Putamen (tissue), 1 donor: ENCODE data around the gene ESPL1.

ENCODE experiments used
- DNase-seq: peaks from one replicate; pipeline ENCODE4 v3.0.0-alpha.2; 2016; ENCODE audit warnings: low spot score

The ESPL1 gene

DNA sequence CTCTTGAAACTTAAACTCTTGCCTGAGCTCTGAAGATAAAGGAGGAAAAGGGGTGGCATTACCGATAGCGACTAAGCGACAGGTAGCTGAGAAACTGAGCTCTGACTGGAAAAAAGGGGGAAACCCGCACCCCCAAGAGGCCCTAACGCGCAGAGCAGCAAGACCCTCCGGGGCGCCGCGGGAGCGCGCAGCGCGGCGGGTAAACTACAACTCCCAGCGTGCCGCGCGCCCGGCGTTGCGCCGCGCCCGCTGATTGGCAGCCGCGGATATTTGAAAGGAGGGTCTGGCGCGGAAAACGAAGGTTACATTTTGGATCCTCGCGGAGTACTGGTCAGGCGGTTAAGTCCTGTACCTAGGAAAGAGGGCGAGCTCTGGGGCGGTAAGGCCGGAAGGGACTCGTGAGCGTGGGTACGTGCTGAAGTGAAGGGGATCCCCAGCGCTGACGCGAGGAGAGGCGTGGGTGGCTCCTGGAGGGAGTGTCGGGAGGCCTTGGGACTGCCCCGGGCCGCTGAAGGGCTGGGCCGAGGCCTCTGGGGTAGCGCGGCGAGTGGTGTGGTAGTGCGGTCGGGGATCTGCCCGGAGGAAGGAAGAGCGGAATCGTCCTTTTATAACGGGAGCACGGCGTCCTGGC is at the start of gene ESPL1:
Gene ESPL1, plus strand, starts transcription at position 301 of the 631 bp plus-strand sequence. CDS start 468 bp downstream, outside the sequence.
- peak; percentile 67 for DNase-seq

DNA sequence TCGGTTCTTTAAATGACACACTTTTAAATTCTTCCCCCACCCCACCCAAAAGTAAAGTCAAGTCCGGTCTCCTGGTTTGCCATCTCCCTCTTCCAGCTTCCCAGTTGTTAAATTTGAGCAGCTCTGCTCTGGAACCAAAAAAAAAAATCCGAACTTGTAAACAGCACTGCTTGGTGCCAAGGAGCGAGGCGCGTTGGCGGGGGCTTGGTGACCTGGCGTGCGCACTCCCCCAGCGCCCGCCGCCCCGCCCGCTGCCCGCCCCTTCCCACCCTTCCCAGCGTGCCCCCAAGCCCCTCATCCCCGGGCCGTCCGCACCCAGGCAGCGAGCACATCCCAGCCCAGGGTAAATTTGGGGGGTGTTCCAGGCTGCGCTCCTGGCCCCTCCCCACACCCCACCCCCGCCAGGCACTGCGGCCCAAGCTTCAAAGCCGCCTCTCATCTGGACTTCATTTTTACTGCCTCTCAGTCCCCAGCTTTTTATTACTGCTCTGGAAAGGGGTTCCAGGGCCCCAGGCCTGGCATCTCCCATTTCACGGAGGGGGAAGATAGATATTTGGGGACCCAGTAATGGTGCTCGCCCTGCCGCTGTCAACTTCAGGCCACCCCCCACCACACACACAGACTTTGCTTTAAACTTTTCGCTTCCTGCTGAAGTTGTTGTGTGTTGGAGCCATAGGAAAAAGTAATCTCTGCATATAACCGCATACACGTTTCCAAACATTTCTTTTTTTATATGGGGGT is 49.4 kb upstream of the ESPL1 start:
- no peak for DNase-seq

GRCh38 chr12:53219292-53219955 is 48.7 kb upstream of the ESPL1 start:
- no peak for DNase-seq

- peak; percentile 79 for DNase-seq
Observed at GRCh38 chr12:53219956-53220693, 48.0 kb upstream of the ESPL1 start.

GRCh38 chr12:53220694-53221202 is 47.4 kb upstream of the ESPL1 start:
- peak; percentile 83 for DNase-seq

DNA sequence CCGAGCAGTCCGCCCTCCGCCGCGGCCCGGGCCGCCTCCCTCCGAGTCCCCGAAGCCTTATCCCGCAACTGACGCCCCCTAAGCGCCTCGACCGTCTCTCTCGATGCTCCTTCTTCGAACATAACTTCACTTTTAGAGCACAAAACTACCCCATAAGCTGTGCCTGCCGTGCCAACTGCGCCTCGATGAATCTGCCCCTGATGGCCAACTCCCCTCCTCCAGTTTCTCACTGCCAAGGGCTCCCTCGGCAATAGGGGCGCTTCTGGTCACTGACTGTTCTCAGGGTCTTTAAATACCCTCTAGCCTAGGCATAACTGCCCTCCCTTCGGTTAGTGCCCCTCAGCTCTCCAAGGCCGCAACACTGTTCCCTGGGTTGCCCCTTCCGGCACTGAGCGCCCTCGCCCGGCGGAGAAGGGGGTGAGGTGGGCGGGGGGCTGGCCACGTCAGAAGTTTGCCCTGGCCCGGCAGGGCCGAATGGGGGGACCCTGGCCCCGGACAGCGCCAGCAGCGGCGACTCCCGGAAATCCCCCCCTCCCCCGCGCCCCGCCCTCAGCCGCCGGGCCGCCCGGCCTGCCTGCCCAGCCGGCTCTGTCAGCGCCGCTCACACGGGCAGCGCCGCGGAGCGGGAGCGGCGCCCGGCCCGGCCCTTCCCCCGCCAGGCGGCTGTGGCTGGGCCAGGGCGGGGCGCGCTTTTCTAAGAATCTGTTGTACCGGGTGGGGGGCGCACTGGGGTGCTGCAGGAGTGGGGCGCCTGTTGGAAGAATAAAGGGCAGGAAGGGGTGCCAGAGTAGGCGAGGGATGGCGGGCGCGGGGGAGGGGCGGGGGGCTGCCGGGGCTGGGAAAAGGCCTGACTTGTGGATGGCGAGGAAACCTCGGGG is 46.7 kb upstream of the ESPL1 start:
- DNase-seq, result peak; percentile 64

DNA sequence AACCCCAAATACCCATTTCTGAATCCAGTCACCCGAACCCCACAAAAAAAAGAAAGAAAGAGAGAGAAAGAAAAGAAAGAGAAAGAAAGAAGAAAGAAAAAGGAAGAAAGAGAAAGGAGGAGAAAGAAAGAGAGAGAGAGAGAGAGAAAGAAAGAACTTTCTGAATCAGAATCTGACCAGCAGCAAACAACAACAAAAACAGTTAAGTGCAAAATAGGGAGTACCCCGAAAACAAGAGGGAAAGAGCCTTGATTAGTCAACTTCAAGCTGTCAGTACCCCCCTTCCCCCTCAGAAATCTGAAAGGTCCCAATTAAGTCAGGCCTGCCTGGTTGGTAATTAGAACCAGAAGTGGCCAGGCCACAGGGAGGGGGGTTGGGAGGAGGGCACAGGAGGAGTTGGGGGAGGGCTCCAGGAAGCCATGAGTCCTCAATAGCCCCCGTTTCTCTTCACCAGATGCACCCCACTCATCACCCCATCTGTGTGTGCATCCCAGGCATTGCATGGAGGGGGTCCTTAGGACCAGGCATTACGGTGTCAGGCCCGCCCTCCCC is 45.9 kb upstream of the ESPL1 start:
- no peak for DNase-seq

GRCh38 chr12:53222806-53223261 is 45.3 kb upstream of the ESPL1 start:
- no peak for DNase-seq

DNA sequence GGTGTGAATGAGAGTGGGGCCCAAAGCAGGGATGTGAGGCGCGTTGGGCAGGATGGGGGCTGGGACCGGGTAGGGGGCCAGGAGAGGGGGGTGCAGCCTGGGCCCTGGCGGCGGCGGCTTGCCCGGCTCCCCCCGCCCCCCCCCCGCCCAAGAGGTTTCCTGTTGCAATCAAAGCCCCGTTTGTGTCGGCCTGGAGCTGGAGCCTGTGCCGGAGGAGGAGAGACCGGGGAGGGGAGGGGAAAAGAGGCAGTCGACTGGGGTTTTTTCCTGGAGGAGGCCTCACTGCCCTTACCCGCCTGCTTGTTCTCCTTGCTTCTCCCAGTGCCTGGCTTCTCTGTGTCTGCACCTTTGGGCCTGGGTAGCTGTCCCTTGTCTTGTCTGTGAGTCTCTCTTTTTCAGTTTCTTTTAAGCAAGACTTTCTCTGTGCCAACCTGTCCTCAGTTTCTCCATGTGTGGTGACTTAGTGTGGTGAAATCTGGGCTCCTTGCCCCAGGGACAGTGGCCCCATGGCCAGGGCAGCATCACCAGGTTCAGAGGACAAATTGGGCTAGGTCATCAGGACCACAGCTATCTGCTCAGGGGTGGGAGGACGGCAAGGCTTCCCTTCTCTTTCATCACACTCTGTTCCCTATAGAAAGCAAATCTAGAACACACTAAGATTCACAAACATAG is 44.6 kb upstream of the ESPL1 start:
- DNase-seq, result peak; percentile 75

DNA sequence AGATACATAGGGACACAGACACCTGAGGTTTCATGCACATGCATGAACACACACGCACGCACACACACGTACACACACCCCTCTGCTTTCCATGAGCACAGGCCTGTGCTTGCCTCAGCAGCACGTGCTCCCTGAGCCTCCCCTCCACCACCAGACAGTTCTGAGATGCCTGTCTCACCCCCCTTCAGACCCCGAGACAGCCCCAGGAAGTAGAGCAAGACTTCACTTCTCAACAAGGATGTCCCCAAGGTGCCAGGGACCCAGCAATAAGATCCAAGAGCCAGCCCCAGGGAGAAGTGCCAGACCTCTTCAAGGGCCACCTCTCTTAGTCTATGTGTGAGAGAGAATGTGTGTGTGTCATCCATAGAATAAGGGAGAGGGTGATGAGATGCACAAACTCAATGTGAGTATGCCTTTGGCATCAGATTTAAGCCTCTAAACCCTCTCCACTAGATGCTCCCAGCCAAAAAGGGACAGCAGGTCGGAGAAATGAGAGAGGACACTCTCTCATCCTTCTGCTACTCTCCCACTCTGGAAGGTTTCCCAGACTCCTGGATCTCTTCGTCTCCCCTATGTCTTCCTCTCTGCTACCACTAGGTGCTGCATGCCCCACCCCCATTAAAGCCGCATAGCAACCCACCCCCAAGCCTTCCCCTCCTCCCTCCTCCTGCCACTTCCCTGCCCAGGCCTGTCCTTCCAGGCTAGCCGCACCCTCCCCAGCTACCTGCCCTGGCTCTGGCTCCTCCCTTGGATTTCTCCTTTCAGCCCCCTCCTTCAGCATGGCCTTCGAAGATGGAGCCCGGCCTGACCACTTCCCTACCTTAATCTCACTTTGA is 43.8 kb upstream of the ESPL1 start:
- no peak for DNase-seq

- DNase-seq, result no peak
Observed at GRCh38 chr12:53224897-53225634, 43.0 kb upstream of the ESPL1 start.

DNA sequence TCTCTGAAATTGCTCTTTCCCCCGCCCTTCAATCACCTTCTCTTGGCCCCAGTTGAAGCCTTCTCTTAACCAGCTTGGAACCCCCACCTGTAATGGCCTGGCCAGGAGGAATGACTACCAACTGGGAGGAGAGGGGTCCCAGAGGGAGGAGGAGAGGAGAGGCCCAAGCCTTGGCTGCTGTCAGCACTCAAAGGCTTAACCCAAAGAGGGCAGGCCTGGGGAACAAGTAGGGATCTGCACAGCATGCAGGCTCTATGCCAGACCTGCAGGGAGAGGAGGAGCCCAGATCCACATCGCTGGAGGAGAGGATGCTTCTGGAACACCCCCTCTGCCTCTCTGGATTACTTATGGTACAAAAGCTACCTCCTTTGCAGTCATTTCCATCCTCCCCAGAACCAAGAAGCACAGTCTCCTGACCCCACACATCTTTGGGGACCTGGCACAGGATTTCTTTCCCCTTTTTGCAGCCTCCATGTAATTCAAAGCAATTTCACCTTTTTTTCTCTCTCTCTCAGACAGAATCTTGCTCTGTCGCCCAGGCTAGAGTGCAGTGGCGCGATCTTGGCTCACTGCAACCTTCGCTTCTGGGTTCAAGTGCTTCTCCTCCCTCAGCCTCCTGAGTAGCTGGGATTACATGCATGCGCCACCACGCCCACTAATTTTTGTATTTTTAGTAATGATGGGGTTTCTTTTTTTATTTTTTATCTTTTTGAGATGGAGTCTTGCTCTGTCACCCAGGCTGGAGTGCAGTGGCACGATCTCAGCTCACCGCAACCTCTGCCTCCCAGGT is 42.3 kb upstream of the ESPL1 start:
- DNase-seq, result peak; percentile 55

GRCh38 chr12:53226815-53227214 is 41.3 kb upstream of the ESPL1 start:
- no peak for DNase-seq

- DNase-seq, result no peak
Observed at GRCh38 chr12:53227341-53227740, 40.8 kb upstream of the ESPL1 start.

DNA sequence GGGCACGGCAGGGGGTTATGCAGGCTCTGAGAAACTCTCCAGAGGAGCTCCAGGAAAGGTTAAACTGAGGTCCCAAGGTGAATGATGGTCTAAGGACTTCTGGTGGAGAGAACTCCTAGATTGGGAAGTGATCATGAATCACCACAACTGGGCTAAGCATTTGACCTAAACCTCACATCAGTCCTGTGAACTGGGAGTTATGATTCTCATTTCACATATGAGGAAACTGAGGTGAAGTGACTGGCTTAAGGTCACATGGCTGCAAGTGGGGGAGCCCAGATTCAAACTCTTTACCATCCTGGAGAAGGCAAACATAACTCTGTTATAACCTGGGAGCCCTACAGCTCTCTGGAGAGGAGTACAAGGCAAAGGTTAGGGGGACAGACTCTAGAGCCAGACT is 40.3 kb upstream of the ESPL1 start:
- DNase-seq, result no peak

DNA sequence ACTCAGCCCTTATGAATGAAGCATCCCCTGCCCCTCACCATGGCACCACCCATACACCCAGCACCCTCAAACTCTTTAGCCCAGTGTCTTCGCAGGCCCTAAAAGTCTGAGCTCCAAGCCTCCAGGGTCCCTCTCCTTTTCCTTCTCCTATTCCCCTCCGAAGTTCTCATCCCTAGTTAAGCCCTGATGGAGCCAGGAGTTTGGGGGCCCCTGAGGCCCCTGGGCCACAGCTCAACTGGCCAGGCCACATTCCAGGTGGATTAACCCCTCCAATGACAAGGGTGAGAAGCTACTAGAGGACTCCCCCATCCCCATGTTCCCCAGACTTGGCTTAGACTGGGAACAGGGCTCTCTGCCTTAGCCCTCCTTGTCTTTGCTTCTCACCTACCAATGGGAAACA is 38.6 kb upstream of the ESPL1 start:
- no peak for DNase-seq

DNA sequence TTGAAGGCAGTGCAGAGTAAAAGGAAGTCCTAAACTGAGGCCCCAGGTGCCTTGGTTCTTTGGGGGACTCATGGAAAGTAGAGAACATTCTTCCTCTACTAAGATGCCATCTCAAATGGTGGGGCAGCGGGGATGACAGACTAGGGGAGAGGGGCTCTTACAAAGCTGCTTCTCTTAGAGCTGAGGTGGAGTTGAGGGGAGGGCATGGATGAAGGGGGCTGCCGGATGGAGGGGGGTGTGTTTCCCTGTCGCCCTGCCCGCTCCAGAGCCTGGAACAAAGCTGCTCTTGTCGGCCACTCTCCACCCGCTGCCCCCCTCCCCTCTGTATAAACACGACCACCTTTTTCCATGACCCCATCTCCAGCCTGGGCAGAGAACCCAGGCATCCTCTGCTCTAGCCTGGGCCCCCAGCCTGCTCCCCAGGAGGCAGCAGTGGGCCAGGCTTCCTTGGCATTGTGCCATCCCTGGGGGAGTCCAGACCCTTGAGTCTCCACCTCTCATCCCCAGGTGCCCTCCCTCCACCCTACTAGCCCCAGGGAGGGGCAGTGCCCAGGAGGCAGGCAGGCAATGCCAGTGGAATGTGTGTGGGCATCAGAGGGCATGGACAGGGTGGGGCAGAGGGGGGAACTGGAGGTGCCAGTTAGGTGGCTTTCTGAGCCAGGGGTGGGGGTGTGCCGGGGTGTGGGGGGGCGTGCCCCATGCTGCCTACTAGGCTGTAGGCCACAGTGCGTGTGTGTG is 37.8 kb upstream of the ESPL1 start:
- no peak for DNase-seq
